ENCODE data around the gene ITGB2.

ITGB2 gene

GRCh38 chr21:44910229-44911067 is 10.3 kb downstream of the ITGB2 start:
- DNase-seq (ENCODE audit: low read depth in 2 of 2): no peak

- no peak for DNase-seq (ENCODE audit: low read depth in 2 of 2)
Observed at GRCh38 chr21:44909719-44910118, 11.0 kb downstream of the ITGB2 start.

GRCh38 chr21:44908908-44909307 is 11.8 kb downstream of the ITGB2 start:
- DNase-seq (ENCODE audit: low read depth in 2 of 2): no peak

- no peak for DNase-seq (ENCODE audit: low read depth in 2 of 2)
Observed at GRCh38 chr21:44907966-44908895, 12.5 kb downstream of the ITGB2 start.

GRCh38 chr21:44907225-44907965 is 13.3 kb downstream of the ITGB2 start:
- no peak for DNase-seq (ENCODE audit: low read depth in 2 of 2)

GRCh38 chr21:44905728-44906090 is 15.0 kb downstream of the ITGB2 start:
- DNase-seq (ENCODE audit: low read depth in 2 of 2): no peak

GRCh38 chr21:44905016-44905727 is 15.5 kb downstream of the ITGB2 start:
- no peak for DNase-seq (ENCODE audit: low read depth in 2 of 2)

GRCh38 chr21:44904141-44904923 is 16.4 kb downstream of the ITGB2 start:
- no peak for DNase-seq (ENCODE audit: low read depth in 2 of 2)

- DNase-seq (ENCODE audit: low read depth in 2 of 2): no peak
Observed at GRCh38 chr21:44903689-44904088, 17.0 kb downstream of the ITGB2 start.

- no peak for DNase-seq (ENCODE audit: low read depth in 2 of 2)
Observed at GRCh38 chr21:44903050-44903685, 17.5 kb downstream of the ITGB2 start.

- no peak for DNase-seq (ENCODE audit: low read depth in 2 of 2)
Observed at GRCh38 chr21:44902268-44903049, 18.2 kb downstream of the ITGB2 start.

- no peak for DNase-seq (ENCODE audit: low read depth in 2 of 2)
Observed at GRCh38 chr21:44901391-44902074, 19.2 kb downstream of the ITGB2 start.

GRCh38 chr21:44900559-44901251 is 20.0 kb downstream of the ITGB2 start:
- no peak for DNase-seq (ENCODE audit: low read depth in 2 of 2)

GRCh38 chr21:44899768-44900558 is 20.7 kb downstream of the ITGB2 start:
- DNase-seq (ENCODE audit: low read depth in 2 of 2): no peak

GRCh38 chr21:44898851-44899767 is 21.6 kb downstream of the ITGB2 start:
- no peak for DNase-seq (ENCODE audit: low read depth in 2 of 2)

- no peak for DNase-seq (ENCODE audit: low read depth in 2 of 2)
Observed at GRCh38 chr21:44898011-44898488, 22.6 kb downstream of the ITGB2 start.

Measured in stimulated activated CD8-positive, alpha-beta memory T cell treated with anti-CD3 and anti-CD28 coated beads, Interleukin-15, amount 100 ng/mL, for 48 hours (primary cell).